ENCODE measurements around the gene SUPT3H.

DNA sequence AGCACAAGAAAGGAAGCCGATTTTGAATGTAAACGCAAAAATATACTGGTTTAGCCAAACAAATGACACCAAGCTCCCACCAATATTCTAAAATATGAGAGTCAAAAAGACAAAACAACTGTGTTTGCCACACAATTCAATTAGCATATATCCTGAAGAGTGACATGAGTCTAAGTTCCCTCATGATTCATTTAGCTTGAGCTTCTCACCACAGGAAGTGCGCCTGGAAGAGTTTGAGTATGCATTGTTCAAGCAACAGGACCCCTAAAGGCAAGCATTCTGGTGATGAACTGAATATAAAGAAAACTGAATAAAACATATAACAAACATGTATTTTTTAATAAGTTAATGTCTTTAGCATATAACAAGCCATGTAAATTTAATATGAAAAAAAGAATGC, 164.8 kb downstream of the SUPT3H start:
- TF ChIP-seq, protein P1, sequence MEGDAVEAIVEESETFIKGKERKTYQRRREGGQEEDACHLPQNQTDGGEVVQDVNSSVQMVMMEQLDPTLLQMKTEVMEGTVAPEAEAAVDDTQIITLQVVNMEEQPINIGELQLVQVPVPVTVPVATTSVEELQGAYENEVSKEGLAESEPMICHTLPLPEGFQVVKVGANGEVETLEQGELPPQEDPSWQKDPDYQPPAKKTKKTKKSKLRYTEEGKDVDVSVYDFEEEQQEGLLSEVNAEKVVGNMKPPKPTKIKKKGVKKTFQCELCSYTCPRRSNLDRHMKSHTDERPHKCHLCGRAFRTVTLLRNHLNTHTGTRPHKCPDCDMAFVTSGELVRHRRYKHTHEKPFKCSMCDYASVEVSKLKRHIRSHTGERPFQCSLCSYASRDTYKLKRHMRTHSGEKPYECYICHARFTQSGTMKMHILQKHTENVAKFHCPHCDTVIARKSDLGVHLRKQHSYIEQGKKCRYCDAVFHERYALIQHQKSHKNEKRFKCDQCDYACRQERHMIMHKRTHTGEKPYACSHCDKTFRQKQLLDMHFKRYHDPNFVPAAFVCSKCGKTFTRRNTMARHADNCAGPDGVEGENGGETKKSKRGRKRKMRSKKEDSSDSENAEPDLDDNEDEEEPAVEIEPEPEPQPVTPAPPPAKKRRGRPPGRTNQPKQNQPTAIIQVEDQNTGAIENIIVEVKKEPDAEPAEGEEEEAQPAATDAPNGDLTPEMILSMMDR (IDR thresholded peaks at IDR 0.05): no peak
- TF ChIP-seq POLR2A (IDR thresholded peaks at IDR 0.05): no peak
- TF ChIP-seq POLR2AphosphoS5 (IDR thresholded peaks at IDR 0.05): no peak
